H1 (cell line): ENCODE measurements around the gene CMYA5. TPM values are rescaled to one million over a fixed set of nuclear protein-coding genes. Genes with fewer than 3 reads are reported as not detected.

Experiments used
- CTCF ChIA-PET: fragments of 300-600 bp; sonication (Branson Sonifier 250); formaldehyde crosslinking; loops from one replicate; lab custom pipeline; 2021; ENCODE audit not compliant: partially characterized antibody; lab: Charles Lee
- POLR2A ChIA-PET: fragments of 300-600 bp; sonication (Branson Sonifier 250); formaldehyde crosslinking; loops from one replicate; lab custom pipeline; 2021; ENCODE audit warnings: inconsistent platforms; ENCODE audit not compliant: partially characterized antibody; lab: Charles Lee
- DNase-seq, 2 experiments: peaks; one replicate each; pipeline versions ENCODE4 v3.0.0 to v3.0.0-alpha.2; 2010 to 2022; ENCODE audit warnings: low spot score in 2 of 2, low read depth in 1 of 2, mixed read lengths in 1 of 2
- FAIRE-seq: peaks from 2 replicates; lab custom pipeline; 2011; peaks lifted over from hg19 to GRCh38; lab: Jason Lieb, UNC
- H2AFZ ChIP-seq: 2 replicates; pipeline ENCODE4 v1.8.1; 2012; ENCODE audit warnings: low read length, inconsistent platforms
- H2AK5ac ChIP-seq: 2 replicates; pipeline ENCODE4 v1.6.1; 2013; ENCODE audit warnings: low read depth, low read length
- H2BK120ac ChIP-seq: replicated peaks from 2 replicates; pipeline ENCODE3; 2013; ENCODE audit warnings: low read depth, low read length, inconsistent platforms
- H2BK12ac ChIP-seq: 2 replicates; pipeline ENCODE4 v1.6.1; 2013; ENCODE audit warnings: low read depth, low read length
- H2BK15ac ChIP-seq: 2 replicates; pipeline ENCODE4 v1.6.1; 2013; ENCODE audit warnings: low read length
- H2BK20ac ChIP-seq: 2 replicates; pipeline ENCODE4 v1.6.1; 2013; ENCODE audit warnings: low read length
- H2BK5ac ChIP-seq: 2 replicates; pipeline ENCODE4 v1.6.1; 2013; ENCODE audit warnings: low read depth, low read length
- H3K14ac ChIP-seq: 2 replicates; pipeline ENCODE4 v1.6.1; 2013; ENCODE audit warnings: inconsistent platforms; ENCODE audit not compliant: insufficient read length
- H3K18ac ChIP-seq: 2 replicates; pipeline ENCODE4 v1.6.1; 2013; ENCODE audit warnings: low read length; ENCODE audit errors: extremely low read depth
- H3K23ac ChIP-seq: 2 replicates; pipeline ENCODE4 v1.6.1; 2013; ENCODE audit warnings: inconsistent platforms; ENCODE audit not compliant: insufficient read length
- H3K23me2 ChIP-seq: 2 replicates; pipeline ENCODE4 v1.6.1; 2013; ENCODE audit warnings: low read depth, low read length
- H3K27ac ChIP-seq: 2 replicates; pipeline ENCODE4 v1.6.1; 2011; ENCODE audit warnings: low read depth, low read length, inconsistent platforms
- H3K27me3 ChIP-seq, 4 experiments: replicated peaks in 1 of 4; 1 replicate in 1 of 4; 2 replicates in 3 of 4; pipeline versions ENCODE4 v1.6.1 to v1.8.1; 2011 to 2013; ENCODE audit warnings: low read length in 3 of 4, mild to moderate bottlenecking in 3 of 4, inconsistent platforms in 2 of 4, mixed read lengths in 2 of 4, moderate library complexity in 1 of 4; ENCODE audit not compliant: control insufficient read depth in 3 of 4, insufficient read depth in 3 of 4; ENCODE audit errors: extremely low read depth in 1 of 4
- H3K36me3 ChIP-seq, 4 experiments: 2 replicates each; pipeline versions ENCODE4 v1.6.1 to v1.8.1; 2011 to 2013; ENCODE audit warnings: mild to moderate bottlenecking in 4 of 4, low read length in 3 of 4, moderate library complexity in 2 of 4, control low read depth in 1 of 4, inconsistent platforms in 1 of 4; ENCODE audit not compliant: insufficient read depth in 4 of 4, control insufficient read depth in 2 of 4
- H3K4ac ChIP-seq: replicated peaks from 2 replicates; pipeline ENCODE3; 2013; ENCODE audit warnings: low read length, low read depth, mixed read lengths, inconsistent platforms; ENCODE audit not compliant: insufficient read length
- H3K4me1 ChIP-seq, 4 experiments: replicated peaks in 1 of 4; 1 replicate in 1 of 4; 2 replicates in 3 of 4; pipeline versions ENCODE4 v1.6.1 to v1.8.1; 2011 to 2013; ENCODE audit warnings: low read length in 3 of 4, inconsistent platforms in 2 of 4, mixed read lengths in 1 of 4; ENCODE audit not compliant: insufficient read depth in 4 of 4, control insufficient read depth in 3 of 4
- H3K4me2 ChIP-seq, 2 experiments: 2 replicates each; pipeline versions ENCODE4 v1.6.1 to v1.8.1; 2011 to 2013; ENCODE audit warnings: low read depth in 2 of 2, low read length in 2 of 2, control low read depth in 1 of 2, inconsistent platforms in 1 of 2, mild to moderate bottlenecking in 1 of 2; ENCODE audit not compliant: insufficient read depth in 1 of 2
- H3K4me3 ChIP-seq, 4 experiments: fragments of 200-600, 300-600 bp in 1 of 4; sonication (generic), shearing (Covaris generic), sonication (Bioruptor Twin) in 1 of 4; 2 replicates each; pipeline versions ENCODE4 v1.5.1 to v1.8.1; 2011 to 2016; ENCODE audit warnings: low read length in 4 of 4, low read depth in 3 of 4, control low read depth in 2 of 4, inconsistent platforms in 2 of 4, mild to moderate bottlenecking in 2 of 4, mixed read lengths in 1 of 4, moderate library complexity in 1 of 4; ENCODE audit not compliant: insufficient read depth in 2 of 4; ENCODE audit errors: extremely low read depth in 1 of 4
- H3K56ac ChIP-seq: replicated peaks from 2 replicates; pipeline ENCODE3; 2013; ENCODE audit warnings: low read depth, mild to moderate bottlenecking, mixed read lengths, low read length, inconsistent platforms; ENCODE audit not compliant: insufficient read length
- H3K79me1 ChIP-seq: 2 replicates; pipeline ENCODE4 v1.6.1; 2013; ENCODE audit warnings: low read depth, low read length, control low read depth
- H3K79me2 ChIP-seq, 2 experiments: 2 replicates each; pipeline versions ENCODE4 v1.6.1 to v1.8.1; 2012 to 2013; ENCODE audit warnings: low read length in 2 of 2, mild to moderate bottlenecking in 2 of 2, inconsistent platforms in 1 of 2; ENCODE audit not compliant: insufficient read depth in 2 of 2, control insufficient read depth in 1 of 2
- H3K9ac ChIP-seq, 4 experiments: replicated peaks in 1 of 4; 1 replicate in 1 of 4; 2 replicates in 3 of 4; pipeline versions ENCODE4 v1.6.1 to v1.8.1; 2011 to 2013; ENCODE audit warnings: low read depth in 3 of 4, low read length in 3 of 4, control low read depth in 2 of 4, mild to moderate bottlenecking in 2 of 4, moderate library complexity in 2 of 4, inconsistent platforms in 1 of 4; ENCODE audit errors: extremely low read depth in 1 of 4
- H3K9me3 ChIP-seq, 2 experiments: 2 replicates each; pipeline versions ENCODE4 v1.6.1 to v1.8.1; 2012 to 2013; ENCODE audit warnings: mild to moderate bottlenecking in 2 of 2, moderate library complexity in 2 of 2, control low read depth in 1 of 2, inconsistent platforms in 1 of 2, low read depth in 1 of 2, low read length in 1 of 2, mixed read lengths in 1 of 2; ENCODE audit not compliant: insufficient read depth in 2 of 2
- H4K20me1 ChIP-seq, 2 experiments: replicated peaks in 1 of 2; 2 replicates each; pipeline versions ENCODE3 to v1.8.1; 2011 to 2013; ENCODE audit warnings: inconsistent platforms in 2 of 2, low read length in 2 of 2, mild to moderate bottlenecking in 1 of 2; ENCODE audit not compliant: insufficient read depth in 2 of 2, control insufficient read depth in 1 of 2
- H4K5ac ChIP-seq: 2 replicates; pipeline ENCODE4 v1.6.1; 2013; ENCODE audit warnings: low read length, low read depth, mixed read lengths, inconsistent platforms; ENCODE audit not compliant: insufficient read length
- H4K8ac ChIP-seq: 2 replicates; pipeline ENCODE4 v1.8.0; 2013; ENCODE audit warnings: mild to moderate bottlenecking, moderate library complexity, low read length, inconsistent platforms; ENCODE audit not compliant: insufficient read depth; ENCODE audit errors: extremely low read depth
- H4K91ac ChIP-seq: replicated peaks from 2 replicates; pipeline ENCODE3; 2013; ENCODE audit warnings: low read length, mixed read lengths, inconsistent platforms; ENCODE audit not compliant: insufficient read length
- CBX5 ChIP-seq: fragments of 300-800, 300-1000 bp; sonication (generic); IDR thresholded peaks from 2 replicates; pipeline ENCODE4 v1.7.1; 2016; ENCODE audit warnings: antibody characterized with exemption, low read length, low read depth
- CBX8 ChIP-seq: fragments of 300-800, 300-1000 bp; sonication (generic); IDR thresholded peaks from 2 replicates; pipeline ENCODE4 v1.7.1; 2016; ENCODE audit warnings: low read depth, low read length, borderline replicate concordance
- GABPA ChIP-seq: IDR thresholded peaks from 2 replicates; pipeline ENCODE4 v1.6.1; 2011; ENCODE audit warnings: mild to moderate bottlenecking, low read length, moderate library complexity, borderline replicate concordance; ENCODE audit not compliant: insufficient read depth
- GTF2F1 ChIP-seq: IDR thresholded peaks from 2 replicates; pipeline ENCODE4 v1.6.1; 2012; ENCODE audit warnings: low read depth, low read length, improper control_type of control experiment, borderline replicate concordance
- KDM1A ChIP-seq: fragments of 200-600, 300-600 bp; sonication (generic); IDR thresholded peaks from 2 replicates; pipeline ENCODE4 v1.7.1; 2016; ENCODE audit warnings: mild to moderate bottlenecking, low read length, borderline replicate concordance
- KDM4A ChIP-seq: IDR thresholded peaks from one replicate; pipeline ENCODE4 v1.7.1; 2012; ENCODE audit warnings: low read depth, mild to moderate bottlenecking, moderate library complexity, low read length, inconsistent platforms; ENCODE audit not compliant: severe bottlenecking
- NANOG ChIP-seq: IDR thresholded peaks from 2 replicates; pipeline ENCODE4 v1.6.1; 2011; ENCODE audit warnings: low read length, low read depth, mild to moderate bottlenecking, inconsistent platforms; ENCODE audit not compliant: insufficient read depth, poor library complexity, severe bottlenecking
- NRF1 ChIP-seq: IDR thresholded peaks from 2 replicates; pipeline ENCODE4 v1.6.1; 2011; ENCODE audit warnings: mild to moderate bottlenecking, low read depth, low read length, improper control_type of control experiment
- PHF8 ChIP-seq: fragments of 200-600 bp; sonication (generic); conservative IDR thresholded peaks from 2 replicates; pipeline ENCODE4 v1.7.1; 2012; ENCODE audit warnings: low read depth, mild to moderate bottlenecking, inconsistent platforms, low read length, moderate library complexity
- POLR2AphosphoS5 ChIP-seq: IDR thresholded peaks from 2 replicates; pipeline ENCODE4 v1.6.1; 2011; ENCODE audit warnings: low read depth, low read length
- RAD21 ChIP-seq, 2 experiments: IDR thresholded peaks in 1 of 2; conservative IDR thresholded peaks in 1 of 2; 2 replicates each; pipeline ENCODE4 v1.6.1; 2011; ENCODE audit warnings: low read depth in 2 of 2, low read length in 2 of 2, improper control_type of control experiment in 1 of 2, inconsistent platforms in 1 of 2, mild to moderate bottlenecking in 1 of 2, moderate library complexity in 1 of 2
- RFX5 ChIP-seq: IDR thresholded peaks from 2 replicates; pipeline ENCODE4 v1.6.1; 2011; ENCODE audit warnings: low read depth, low read length, improper control_type of control experiment, borderline replicate concordance
- SP4 ChIP-seq: IDR thresholded peaks from 2 replicates; pipeline ENCODE4 v1.6.1; 2012; ENCODE audit warnings: low read length, inconsistent platforms
- WGBS, 2 experiments: shearing (Covaris generic) in 1 of 2; methylation state at CpG; one replicate each; pipeline versions ENCODE4 v1.1.6 to v1.1.7; 2013 to 2015; ENCODE audit warnings: low lambda C conversion rate in 2 of 2, mixed read lengths in 2 of 2, inconsistent platforms in 1 of 2, low coverage in 1 of 2, missing lambda C conversion rate in 1 of 2; ENCODE audit not compliant: insufficient replicate concordance in 2 of 2, insufficient coverage in 1 of 2, insufficient read length in 1 of 2; ENCODE audit errors: extremely low coverage in 1 of 2, missing lambda C conversion rate in 1 of 2; 5-methylcytosine and 5-hydroxymethylcytosine counted together
- polyA plus RNA-seq, 7 experiments: library from polyadenylated mRNA; depleted of rRNA in 3 of 7; stranded (reverse) in 5 of 7; unstranded in 2 of 7; fragments of >200 nt in 5 of 7; fragments of 200-250 nt in 2 of 7; gene quantifications; 1 replicate in 5 of 7; 2 replicates in 1 of 7; 4 replicates in 1 of 7; pipeline versions ENCODE4 v1.2.1 to v1.2.3, GENCODE V29; 2011 to 2013; ENCODE audit warnings: missing spikeins in 2 of 7, mixed read lengths in 2 of 7
- total RNA-seq: library from RNA; stranded (reverse); fragmentation: NEBNext Ultra II Directional; extraction: Animal tissue kit (Norgen Biotek cat#: 25700); gene quantifications from 2 replicates; pipeline ENCODE4 v1.2.1, GENCODE V29; 2021
- TF ChIP-seq, protein P1 (sequence below): IDR thresholded peaks from 2 replicates; pipeline ENCODE4 v1.6.1; 2012; ENCODE audit warnings: inconsistent platforms

CMYA5 gene
- total and polyA plus RNA-seq, 2 of the 8 experiments (the other 6 are each of a cell fraction or from before 2014, with no cell fraction given), result 0.88 to 0.95 TPM

- no peak overlapping the region for H3K27ac ChIP-seq
- TF ChIP-seq PHF8, result no peak
- TF ChIP-seq NANOG, result no peak
- no peak for TF ChIP-seq CBX5
- TF ChIP-seq KDM4A, result no peak
- TF ChIP-seq, protein P1, sequence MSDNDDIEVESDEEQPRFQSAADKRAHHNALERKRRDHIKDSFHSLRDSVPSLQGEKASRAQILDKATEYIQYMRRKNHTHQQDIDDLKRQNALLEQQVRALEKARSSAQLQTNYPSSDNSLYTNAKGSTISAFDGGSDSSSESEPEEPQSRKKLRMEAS, result no peak
- TF ChIP-seq GABPA, result no peak
- TF ChIP-seq KDM1A, result no peak
- TF ChIP-seq RFX5, result no peak
- no peak for TF ChIP-seq NRF1
- TF ChIP-seq RAD21 (IDR thresholded peaks at IDR 0.05 in 1 of 2, conservative IDR thresholded peaks at IDR 0.05 in 1 of 2; ENCODE audit: low read depth in 2 of 2, low read length in 2 of 2), result no peak
- TF ChIP-seq GTF2F1, result no peak
- TF ChIP-seq CBX8, result no peak
- TF ChIP-seq SP4, result no peak
- no peak for TF ChIP-seq POLR2AphosphoS5
Observed at GRCh38 chr5:79803007-79803406, 113.4 kb downstream of the CMYA5 start.

More at GRCh38 chr5:79803007-79803406, 113.4 kb downstream of the CMYA5 start:
- Histone ChIP-seq H4K5ac (no peak overlapping the region), H3K9ac (no peak overlapping the region), H4K91ac (no peak overlapping the region), H3K4me2 (no peak overlapping the region), H3K23me2 (no peaks in the 10 kb centered on the region), H3K4me3 (no peak overlapping the region), H3K4ac (no peak overlapping the region), H3K23ac (no peak overlapping the region), H3K79me2 (no peaks in the 10 kb centered on the region), H3K14ac (no peak overlapping the region), H2BK5ac (no peak overlapping the region), H3K18ac (no peak overlapping the region), H3K56ac (no peak overlapping the region), H3K9me3 (no peaks in the 10 kb centered on the region), H4K8ac (no peak overlapping the region), H3K4me1 (no peaks in the 10 kb centered on the region), H2BK20ac (no peak overlapping the region), H3K27me3 (no peaks in the 10 kb centered on the region), H2BK120ac (no peak overlapping the region), H3K79me1 (no peaks in the 10 kb centered on the region), H2AK5ac (no peak overlapping the region), H2BK12ac (no peak overlapping the region; the same call in 1 of the 2 replicates), H2BK15ac (no peak overlapping the region), H2AFZ (no peak overlapping the region), H3K36me3 (no peaks in the 10 kb centered on the region), H4K20me1 (no peaks in the 10 kb centered on the region)
- FAIRE-seq (no peak), DNase-seq (no peak)
- WGBS, 2 experiments, result 92% methylated on average over 2 of the region's 2 CpGs; no CpG with 5 or more reads in 1 of the 2 experiments
- ChIA-PET CTCF (interaction anchor here (0.7 to 1.1 kb wide), 4 partner anchors 26 to 54 kb away, joined by 3 to 4 read pairs (median 4); no protein-coding TSS in a partner anchor), POLR2A (no interaction called here)
